Pons (tissue), 1 donor: ENCODE results near the gene SRGAP2C.
"Not testable (repeated sequence)": the region's sequence is repeated elsewhere in the genome, so short reads cannot be mapped to it uniquely, and the experiment has no call there.

Experiments
- DNase-seq: peaks from one replicate; pipeline ENCODE4 v3.0.0-alpha.2; 2016; ENCODE audit warnings: low spot score

Gene SRGAP2C

DNA sequence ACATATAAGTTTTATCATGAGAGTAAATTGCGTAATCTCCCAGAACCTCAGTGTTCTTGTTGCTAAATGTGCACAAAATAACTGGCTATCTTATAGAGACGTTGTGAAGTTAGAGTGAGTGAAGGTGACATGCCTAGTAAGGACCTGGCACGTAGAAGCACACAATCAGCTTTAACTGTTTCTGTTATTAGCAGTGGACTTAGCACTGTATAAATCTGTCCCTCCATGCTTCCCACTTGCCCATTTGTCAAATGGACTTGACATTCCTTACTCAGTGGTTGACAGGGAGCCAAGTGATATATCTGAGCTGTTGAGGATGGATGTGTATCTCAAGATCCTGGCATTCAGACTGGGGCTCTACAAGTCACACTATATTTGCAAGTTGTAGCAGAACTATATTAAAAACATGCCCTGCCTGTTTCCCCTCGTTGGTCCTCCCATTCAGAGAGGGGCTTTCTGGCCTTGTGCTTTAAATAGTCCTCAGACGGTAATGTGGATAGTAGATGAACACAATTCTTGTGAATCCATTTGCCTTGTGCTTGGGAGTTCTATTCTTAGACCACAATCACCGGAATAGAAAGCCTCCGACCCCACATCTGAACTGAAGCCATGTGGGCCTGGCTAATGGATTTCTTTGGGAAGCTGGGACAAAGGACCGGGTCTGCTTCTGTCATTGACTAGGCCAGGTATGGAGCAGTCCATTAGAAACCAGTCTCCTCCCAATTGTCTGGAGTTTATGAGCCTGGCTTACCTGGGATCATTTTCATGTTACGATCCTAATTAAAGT lies 43.0 kb downstream of the SRGAP2C start:
- not testable (repeated sequence) for DNase-seq

DNA sequence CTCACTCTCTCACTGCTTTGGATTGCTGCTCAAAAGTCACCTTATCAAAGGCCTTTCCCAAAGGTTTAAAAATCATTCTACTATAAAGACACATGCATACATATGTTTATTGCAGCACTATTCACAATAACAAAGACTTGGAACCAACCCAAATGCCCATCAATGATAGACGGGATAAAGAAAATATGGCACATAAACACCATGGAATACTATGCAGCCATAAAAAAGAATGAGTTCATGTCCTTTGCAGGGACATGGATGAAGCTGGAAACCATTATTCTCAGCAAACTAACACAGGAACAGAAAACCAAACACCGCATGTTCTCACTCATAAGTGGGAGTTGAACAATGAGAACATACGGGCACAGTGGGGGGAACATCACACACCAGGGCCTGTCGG lies 45.9 kb downstream of the SRGAP2C start:
- not testable (repeated sequence) for DNase-seq

DNA sequence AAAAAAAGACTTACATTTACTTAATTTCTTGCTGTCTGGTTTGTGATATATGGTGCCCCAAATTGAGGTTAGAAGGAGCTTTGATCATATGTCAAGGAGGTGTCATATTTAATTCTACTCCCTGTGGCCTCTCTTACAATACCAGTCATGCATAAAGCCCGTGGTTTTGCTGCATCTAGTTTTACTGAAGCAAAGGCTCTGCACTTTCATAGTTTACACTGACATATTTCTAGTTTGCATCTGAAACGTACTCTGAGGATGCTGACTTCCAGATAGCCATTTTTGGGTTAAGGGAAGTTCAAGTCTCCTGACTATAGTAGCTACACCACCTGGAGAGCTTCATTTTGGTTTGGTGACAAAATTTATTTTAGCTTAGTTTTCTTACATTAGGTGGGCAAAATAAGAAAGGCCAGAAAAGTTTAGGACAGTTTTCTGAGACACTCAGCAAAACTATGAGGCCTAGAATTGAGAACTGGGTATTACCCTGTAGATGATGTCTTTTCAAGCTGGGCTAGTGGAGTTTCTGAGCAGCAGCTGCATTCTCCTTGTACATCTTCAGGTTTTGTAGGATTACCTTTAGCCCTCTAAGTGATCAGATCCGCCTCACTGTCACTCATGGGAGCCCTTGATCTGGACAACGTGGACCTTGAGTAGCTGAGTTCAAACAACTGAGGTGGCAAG lies 47.8 kb downstream of the SRGAP2C start:
- peak; percentile 0 for DNase-seq

DNA sequence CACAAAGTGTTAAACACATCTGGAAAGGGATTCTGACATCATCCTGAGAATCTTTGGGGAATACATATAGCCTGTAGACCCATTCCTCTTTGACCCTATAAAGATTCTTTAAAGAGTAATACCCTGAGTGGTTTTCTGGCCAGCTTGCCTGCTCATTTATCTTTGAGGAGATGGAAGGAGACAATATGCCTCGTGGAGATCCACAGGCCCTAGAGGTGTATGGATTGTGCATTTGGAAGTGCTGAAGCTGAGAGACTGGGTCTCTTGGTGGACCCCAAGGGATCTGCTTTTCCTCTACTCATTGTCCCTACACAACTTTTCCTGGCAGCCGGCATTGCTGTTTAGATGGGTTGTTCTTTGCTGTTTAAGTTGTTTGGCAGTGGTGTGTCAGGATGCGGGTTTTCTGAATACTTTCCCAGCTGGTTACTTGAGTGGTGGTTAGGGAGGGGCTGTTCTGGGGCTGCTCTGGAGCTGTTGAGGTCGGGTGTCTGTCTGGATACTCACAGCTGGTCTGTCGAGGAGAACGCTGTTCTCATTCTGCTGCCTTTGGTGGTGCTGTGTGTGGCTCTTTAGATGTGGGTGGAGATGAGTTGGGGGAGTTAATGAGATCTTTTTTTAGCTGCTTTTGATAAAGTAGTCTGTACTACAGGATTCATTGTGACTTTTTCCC lies 49.5 kb downstream of the SRGAP2C start:
- not testable (repeated sequence) for DNase-seq

DNA sequence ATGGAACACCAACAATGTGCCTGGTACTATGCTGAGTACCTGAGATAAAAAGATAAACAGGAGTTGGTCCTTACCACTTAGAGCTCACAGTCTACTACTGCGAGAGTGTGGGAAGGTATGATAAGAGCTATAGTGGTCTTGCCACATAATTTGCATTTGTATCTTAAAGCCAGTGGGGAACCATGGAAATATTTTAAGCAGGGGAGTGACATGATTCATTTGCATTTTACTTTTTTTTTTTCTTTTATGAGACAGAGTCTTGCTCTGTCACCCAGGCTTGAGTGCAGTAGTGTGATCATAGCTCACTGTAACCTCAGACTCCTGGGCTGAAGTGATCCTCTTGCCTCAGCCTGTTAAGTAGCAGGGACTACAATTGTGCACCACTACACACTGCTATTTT lies 53.6 kb downstream of the SRGAP2C start:
- not testable (repeated sequence) for DNase-seq

DNA sequence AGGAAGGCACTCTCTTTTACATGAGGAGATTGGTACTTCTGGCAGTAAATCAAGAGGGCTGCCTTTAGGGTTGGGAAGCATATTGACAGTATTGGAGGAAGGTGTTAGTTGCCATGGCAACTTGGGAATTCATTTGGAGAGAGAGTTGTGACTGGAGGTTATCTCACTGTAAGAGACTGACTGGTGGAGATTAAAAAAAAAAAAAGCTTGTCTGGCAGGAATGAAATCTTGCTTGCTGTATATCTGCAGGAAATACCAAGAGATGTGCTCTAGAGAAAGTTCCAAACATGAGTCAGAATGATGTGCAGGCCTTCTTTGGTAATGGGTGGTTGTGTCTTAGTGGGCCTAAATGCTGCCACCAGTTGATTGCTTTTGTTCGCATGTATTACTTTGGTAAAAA lies 59.1 kb downstream of the SRGAP2C start:
- not testable (repeated sequence) for DNase-seq

DNA sequence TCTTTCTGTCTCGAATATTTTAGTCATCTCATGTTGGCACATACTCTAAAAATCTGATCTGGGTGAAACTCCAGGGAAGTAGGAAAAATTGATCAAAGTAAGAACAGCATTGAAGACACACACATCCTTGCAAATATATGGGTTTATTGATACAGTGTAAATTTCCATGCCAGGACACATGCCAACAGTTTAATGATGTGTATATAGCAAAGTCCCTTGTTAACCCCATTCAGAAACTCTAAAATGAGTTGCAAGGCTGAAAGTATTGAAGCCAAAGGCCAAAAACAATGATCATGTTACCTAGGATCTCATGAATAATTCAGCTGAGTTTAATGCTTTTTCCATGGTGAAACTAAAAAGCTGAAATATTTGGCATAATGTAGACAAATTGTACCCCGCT lies 61.6 kb downstream of the SRGAP2C start:
- not testable (repeated sequence) for DNase-seq

DNA sequence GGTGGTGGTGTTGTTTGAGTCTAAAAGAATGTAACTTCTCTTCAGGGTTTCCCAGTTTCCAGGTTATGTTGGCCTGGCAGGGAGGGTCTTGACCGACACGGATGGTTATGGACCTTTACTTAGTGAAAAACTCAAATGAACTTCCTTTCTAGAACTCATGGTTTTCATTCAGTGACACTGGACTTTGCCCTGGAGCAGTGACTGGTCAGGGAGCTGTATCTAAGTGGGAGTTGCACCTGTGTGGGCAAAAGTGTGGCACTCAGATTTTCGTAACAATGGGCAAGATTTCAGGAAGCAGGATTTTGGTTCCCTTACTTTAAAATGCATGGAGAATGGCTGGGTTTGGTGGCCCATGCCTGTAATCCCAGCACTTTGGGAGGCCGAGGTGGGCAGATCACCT lies 67.9 kb downstream of the SRGAP2C start:
- not testable (repeated sequence) for DNase-seq

DNA sequence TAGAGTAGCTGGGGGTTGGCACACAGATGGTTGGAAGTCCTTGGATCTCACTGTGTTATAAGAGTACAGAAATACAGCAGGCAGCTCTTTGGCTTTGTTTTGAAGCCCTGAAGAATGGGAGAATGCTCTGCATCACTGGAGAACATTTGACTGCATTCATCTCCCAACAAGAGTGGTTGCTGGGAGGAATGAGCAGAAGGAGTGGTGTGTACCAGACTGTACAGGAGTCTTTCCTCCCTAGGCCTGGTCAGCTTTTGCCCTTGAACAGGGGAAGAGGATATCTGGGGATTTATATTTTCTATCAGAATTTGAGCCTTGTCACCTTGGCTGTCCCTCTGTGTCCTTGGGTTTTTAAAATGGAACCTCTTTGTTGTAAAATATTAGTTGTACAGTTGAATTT lies 69.8 kb downstream of the SRGAP2C start:
- DNase-seq: not testable (repeated sequence)

DNA sequence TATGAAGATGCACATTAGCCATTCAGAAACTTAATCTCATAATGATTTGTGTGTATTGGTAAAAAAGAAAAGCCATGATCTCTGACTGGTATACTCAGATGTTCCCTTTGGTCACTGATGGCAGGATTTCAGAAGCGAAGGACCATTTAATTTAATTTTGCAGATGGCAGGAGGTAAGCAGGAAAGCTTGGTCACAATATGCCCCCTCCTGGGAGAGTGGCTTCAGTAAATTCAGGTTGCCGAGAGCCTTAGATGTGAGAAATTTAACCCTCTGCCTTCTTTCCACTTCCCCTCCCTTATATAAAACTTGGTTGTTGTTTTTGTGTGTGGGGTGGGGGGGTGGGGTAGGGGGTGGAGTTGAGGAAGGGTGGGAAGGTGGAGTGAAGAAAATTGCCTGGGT lies 72.9 kb downstream of the SRGAP2C start:
- not testable (repeated sequence) for DNase-seq

DNA sequence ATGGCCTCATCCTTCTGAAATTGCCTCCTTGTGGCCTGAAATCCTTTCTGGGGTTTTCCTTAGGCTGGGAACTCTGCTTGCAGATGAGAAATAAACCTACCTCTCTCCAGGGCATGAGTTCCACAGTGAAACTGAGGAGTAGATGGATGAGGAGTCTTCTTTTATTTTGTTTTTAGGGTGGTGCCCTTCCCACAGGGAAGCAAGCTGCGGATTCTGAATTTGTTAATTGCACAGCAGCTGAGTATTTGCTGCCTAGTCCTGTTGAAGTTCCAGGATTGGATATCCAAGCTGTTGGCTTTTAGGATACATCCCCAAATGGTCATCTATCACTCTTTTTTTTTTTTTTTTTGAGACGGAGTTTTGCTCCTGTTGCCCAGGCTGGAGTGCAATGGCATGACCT lies 73.4 kb downstream of the SRGAP2C start:
- not testable (repeated sequence) for DNase-seq

DNA sequence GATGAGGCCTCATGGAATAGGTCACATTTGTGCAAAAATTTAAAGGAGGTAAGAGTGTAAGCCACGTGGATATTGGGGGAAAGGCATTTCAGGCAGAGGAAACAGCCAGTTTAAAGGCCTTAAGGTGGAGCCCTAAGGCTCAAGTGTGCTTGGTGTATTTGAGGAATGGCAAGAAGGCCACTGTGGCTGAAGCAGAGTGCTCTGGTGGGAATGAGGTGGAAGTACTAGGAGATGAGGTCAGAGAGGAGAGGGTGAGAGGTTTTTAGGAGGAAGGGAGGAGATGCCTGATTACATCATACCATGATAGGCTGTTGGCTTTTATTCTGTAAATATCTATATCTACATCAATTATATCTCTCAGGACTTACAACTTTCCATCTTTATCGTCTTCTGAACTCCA lies 75.4 kb downstream of the SRGAP2C start:
- DNase-seq: not testable (repeated sequence)

DNA sequence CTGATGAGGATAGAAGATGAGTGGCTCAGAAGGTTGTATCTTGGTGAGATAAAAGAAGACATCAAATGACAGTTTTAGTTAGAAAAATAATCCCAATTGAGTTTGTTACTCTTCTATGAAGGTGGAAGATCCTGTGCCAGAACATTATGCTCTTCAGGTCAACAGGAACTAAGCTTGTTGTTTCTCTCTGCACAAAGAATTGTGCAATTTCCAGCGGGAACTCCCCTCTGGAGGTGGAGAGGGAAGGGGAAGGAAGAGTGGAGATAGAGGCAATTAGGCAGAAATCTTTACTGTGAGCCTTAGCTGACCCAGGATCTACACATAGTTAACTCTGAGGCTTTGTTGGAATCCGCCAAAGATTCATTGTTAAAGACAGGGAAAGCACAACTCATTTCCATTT lies 77.4 kb downstream of the SRGAP2C start:
- not testable (repeated sequence) for DNase-seq

DNA sequence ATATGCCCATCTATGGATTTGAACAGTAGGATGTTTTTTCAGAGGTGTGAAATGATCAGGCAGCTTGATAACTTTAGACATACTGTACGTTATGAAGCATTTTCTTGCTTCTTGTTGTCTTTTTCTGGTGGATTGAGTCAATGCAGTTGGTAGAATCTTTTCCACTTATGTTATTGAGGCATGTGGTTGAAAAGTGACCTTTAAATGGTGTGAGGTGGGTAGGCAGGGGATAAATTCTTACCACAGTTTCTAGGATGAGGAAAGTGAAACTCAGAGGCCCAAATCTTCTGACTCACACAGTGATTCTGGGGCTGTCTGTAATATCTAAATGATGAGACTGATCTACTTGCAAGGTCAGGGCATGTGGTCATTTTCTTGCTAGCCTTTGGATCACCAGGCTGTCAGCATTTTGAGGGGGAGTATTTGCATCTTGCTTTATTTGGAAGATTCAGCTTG lies 79.0 kb downstream of the SRGAP2C start:
- DNase-seq: not testable (repeated sequence)

DNA sequence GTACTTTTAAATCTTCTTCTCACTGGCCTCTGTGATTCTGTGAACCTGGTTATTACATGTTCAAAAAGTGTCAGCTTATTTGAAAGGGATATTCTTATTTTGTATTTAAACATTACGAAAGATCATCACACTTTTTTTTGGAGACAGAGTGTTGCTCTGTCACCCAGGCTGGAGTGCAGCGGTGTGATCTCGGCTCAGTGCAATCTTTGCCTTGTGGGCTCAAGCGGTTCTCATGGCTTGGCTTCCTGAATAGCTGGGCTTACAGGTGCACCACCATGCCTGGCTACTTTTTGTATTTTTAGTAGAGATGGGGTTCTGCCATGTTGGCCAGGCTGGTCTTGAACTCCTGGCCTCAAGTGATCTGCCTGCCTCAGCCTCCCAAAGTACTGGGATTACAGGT lies 82.3 kb downstream of the SRGAP2C start:
- DNase-seq: not testable (repeated sequence)

DNA sequence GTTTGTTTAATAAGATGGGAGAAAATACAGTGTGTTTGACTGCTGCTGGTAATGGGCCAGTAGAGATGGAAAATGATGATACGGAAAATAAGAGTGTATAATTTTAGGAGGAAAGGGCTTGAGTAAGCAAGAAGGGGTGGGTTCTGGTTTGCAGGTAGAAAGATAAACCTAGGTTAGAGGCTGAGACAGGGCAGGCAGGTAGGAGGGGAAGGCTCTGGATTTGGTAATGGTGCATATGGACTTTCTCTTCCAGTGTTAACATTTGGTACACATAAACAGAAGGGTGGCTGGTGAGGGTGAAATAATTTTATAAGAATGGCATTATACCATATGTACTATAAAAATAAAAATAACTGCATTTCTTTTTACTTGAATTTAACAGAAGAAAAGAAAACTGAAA lies 84.5 kb downstream of the SRGAP2C start:
- DNase-seq: not testable (repeated sequence)

DNA sequence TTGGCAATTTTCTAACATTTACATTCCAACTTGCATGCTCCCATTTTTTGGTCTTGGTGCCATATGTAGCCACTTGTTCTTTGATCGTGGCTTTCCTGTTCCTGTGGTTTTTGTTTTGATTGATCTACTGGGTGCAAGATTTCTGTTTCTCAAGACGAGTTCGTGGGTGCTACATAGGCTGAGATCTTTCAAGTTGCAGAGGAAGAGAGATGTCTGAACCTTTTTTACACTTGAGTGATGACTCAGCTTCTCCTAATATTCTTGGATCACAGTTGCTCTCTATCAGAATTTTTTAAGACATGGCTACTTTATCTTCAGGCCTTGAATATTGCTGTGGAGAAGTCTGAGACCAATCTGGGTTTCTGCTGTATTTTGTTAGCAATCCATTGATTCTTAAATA lies 85.2 kb downstream of the SRGAP2C start:
- not testable (repeated sequence) for DNase-seq

DNA sequence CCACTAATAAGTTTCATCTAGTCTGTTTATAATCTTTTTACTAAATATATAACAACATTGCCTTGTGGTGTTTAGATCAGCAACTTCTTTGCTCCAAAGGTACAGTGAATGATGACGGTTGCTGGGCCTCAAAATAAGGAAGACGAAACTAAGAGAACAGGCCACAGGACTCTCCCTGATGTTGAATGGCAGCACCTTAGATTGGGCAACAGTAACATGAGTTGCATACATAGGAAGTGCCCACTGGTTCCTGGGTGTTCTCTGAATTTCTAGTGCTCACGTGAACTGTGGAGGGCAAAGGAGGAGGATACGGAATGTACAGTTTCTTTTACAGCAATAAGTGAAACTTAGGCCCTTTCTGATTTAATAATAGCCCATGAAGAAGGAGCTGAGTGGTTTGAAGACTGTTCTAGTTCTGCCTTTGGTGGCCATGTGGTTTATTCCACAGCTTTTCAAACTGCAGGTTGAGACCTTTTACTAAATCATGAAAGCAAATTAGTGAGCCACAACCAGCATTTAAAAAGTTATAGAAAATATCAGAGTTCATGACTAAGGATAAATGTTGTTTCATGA lies 86.5 kb downstream of the SRGAP2C start:
- peak; percentile 46 for DNase-seq

DNA sequence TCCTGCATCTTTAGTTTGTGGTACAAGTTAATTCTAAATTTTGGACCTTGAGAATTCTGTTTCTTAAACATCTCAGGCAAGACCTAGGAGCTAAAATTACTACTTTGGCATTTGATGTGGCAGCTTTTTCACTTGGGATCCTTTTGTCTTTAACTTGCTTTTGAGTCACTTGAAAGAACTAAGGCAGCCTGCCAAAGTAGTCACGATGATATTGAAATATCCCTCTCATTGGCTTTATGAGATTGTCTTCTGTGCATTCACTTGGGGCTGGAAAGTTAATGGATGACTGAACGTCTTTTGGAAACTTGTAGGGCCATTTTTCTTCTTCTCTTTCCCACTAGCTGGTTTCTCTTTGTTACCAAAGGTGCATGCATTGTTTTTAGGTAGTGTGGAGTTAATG lies 90.7 kb downstream of the SRGAP2C start:
- not testable (repeated sequence) for DNase-seq

DNA sequence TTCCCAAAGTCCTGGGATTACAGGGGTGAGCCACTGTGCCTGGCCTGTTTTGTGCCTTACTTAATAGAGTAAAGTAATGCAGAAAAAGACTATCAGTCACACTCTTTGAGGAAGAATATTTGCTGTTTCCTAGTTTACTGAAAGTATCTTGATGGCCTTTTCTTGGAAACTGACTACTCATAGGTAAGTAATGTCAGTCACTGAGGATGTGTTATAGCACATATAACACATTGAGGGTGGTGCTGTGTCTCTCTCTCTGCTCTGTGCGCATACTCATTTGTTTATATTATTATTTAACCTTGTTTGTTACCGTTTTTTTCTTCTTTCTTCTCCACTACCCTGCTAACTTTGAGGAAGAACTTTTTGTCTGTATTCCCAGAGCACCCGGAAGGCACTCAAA lies 93.4 kb downstream of the SRGAP2C start:
- not testable (repeated sequence) for DNase-seq

DNA sequence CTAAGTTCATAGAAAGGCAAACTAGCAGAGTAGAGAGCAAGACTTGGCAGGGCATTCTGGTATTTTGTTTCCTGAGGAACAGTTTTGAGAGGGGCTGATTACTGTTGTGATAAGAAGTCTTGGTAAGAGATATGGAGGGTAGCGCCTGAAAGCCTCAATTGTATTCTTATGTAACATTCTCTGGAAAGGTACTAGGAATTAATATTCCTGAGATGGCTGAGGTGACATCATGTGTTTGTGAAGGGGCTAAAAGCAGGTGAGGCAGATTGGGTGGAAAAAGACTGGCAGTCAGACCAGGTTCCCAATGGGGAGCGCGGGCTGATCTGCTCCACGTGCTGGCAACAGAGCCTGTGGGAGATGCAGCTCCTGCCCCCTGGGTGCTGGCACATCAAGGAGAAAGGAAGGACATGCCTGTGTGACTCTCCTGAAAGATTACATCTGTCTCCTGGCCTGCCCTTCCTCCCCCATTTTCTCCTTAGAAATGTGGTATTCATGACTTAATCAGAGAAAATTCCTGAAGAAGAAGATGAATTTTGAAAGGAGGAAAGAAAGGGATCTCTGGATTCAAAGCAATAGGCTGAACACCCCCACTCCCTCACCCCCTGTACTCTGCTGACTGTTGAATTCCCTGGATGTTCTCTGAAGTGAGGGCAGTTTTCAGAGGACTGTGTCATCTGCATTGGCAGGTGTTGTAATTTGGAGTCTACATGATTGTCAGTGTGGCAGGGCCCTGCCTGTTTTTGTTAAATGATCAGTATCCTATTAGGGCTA lies 94.2 kb downstream of the SRGAP2C start:
- peak; percentile 3 for DNase-seq

DNA sequence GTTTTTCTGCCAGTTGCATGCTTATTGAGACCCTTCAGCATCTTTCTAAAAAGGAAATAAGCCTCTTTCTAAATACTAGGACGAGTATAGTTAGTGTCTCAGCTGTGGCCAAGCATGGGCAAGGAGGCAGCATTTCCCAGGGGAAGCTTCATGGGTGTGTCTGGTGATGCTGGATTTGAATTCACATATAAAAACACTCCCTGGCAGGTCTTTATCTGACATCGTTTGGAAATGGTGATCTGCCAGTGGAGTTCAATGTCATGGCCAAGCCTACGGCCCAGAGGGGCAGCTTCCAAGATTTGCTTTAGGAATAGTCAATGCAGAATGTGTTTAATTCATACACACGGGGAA lies 94.7 kb downstream of the SRGAP2C start:
- not testable (repeated sequence) for DNase-seq
